IPS-20b (cell line): ENCODE data around the gene TFCP2L1.
"Not testable (repeated sequence)": the region's sequence is repeated elsewhere in the genome, so short reads cannot be mapped to it uniquely, and the experiment has no call there.

ENCODE experiments used
- H3K27ac ChIP-seq: one replicate; pipeline ENCODE4 v1.5.1; 2013; ENCODE audit warnings: low read length
- H3K27me3 ChIP-seq: 2 replicates; pipeline ENCODE4 v1.6.1; 2013; ENCODE audit warnings: mild to moderate bottlenecking, low read length, inconsistent platforms; ENCODE audit not compliant: insufficient read depth
- H3K36me3 ChIP-seq: 2 replicates; pipeline ENCODE4 v1.6.1; 2013; ENCODE audit warnings: low read depth, mild to moderate bottlenecking, inconsistent platforms, low read length, moderate library complexity; ENCODE audit not compliant: insufficient read depth
- H3K4me1 ChIP-seq: 2 replicates; pipeline ENCODE4 v1.6.1; 2013; ENCODE audit warnings: mild to moderate bottlenecking, control low read depth, inconsistent platforms, low read length, moderate library complexity; ENCODE audit not compliant: insufficient read depth
- H3K4me3 ChIP-seq: 2 replicates; pipeline ENCODE4 v1.5.1; 2013; ENCODE audit warnings: mild to moderate bottlenecking, low read length, inconsistent platforms
- H3K9ac ChIP-seq: 2 replicates; pipeline ENCODE4 v1.6.1; 2013; ENCODE audit warnings: low read depth, mild to moderate bottlenecking, inconsistent platforms, low read length, moderate library complexity
- H3K9me3 ChIP-seq: 2 replicates; pipeline ENCODE4 v1.6.1; 2013; ENCODE audit warnings: mild to moderate bottlenecking, low read depth, low read length, inconsistent platforms; ENCODE audit not compliant: insufficient read depth

Gene TFCP2L1

GRCh38 chr2:121282800-121283385 is 2.1 kb downstream of the TFCP2L1 start:
- Histone ChIP-seq H3K9ac (no peak overlapping the region), H3K27ac (no peak overlapping the region), H3K27me3 (peaks cover 61% of the 10 kb centered on the region)

GRCh38 chr2:121281694-121282093 is 3.3 kb downstream of the TFCP2L1 start:
- H3K9me3 ChIP-seq, result no peaks in the 10 kb centered on the region
- no peak overlapping the region for H3K27ac ChIP-seq

More at GRCh38 chr2:121282800-121283385, 2.1 kb downstream of the TFCP2L1 start:
- Histone ChIP-seq H3K36me3 (no peaks in the 10 kb centered on the region), H3K9me3 (no peaks in the 10 kb centered on the region), H3K4me1 (no peaks in the 10 kb centered on the region), H3K4me3 (no peak overlapping the region)

GRCh38 chr2:121281107-121281506 is 3.9 kb downstream of the TFCP2L1 start:
- H3K27ac ChIP-seq, result no peak overlapping the region
- no peaks in the 10 kb centered on the region for H3K9me3 ChIP-seq
- H3K4me1 ChIP-seq, result no peaks in the 10 kb centered on the region
- H3K9ac ChIP-seq, result no peak overlapping the region
- no peak overlapping the region for H3K4me3 ChIP-seq
- H3K36me3 ChIP-seq, result no peaks in the 10 kb centered on the region
- H3K27me3 ChIP-seq, result peaks cover 49% of the 10 kb centered on the region

More at GRCh38 chr2:121281694-121282093, 3.3 kb downstream of the TFCP2L1 start:
- Histone ChIP-seq H3K4me3 (no peak overlapping the region), H3K27me3 (peaks cover 55% of the 10 kb centered on the region), H3K36me3 (no peaks in the 10 kb centered on the region), H3K4me1 (no peaks in the 10 kb centered on the region), H3K9ac (no peak overlapping the region)

- Histone ChIP-seq H3K36me3 (no peaks in the 10 kb centered on the region), H3K9ac (no peak overlapping the region), H3K27ac (no peak overlapping the region), H3K4me3 (no peak overlapping the region), H3K4me1 (no peaks in the 10 kb centered on the region), H3K9me3 (no peaks in the 10 kb centered on the region), H3K27me3 (peaks cover 34% of the 10 kb centered on the region)
Observed at GRCh38 chr2:121279476-121280220, 5.4 kb downstream of the TFCP2L1 start.

- H3K27me3 ChIP-seq, result peaks cover 12% of the 10 kb centered on the region
- no peaks in the 10 kb centered on the region for H3K4me1 ChIP-seq
- no peak overlapping the region for H3K9ac ChIP-seq
- no peak overlapping the region for H3K4me3 ChIP-seq
- H3K9me3 ChIP-seq, result no peaks in the 10 kb centered on the region
- no peaks in the 10 kb centered on the region for H3K36me3 ChIP-seq
- H3K27ac ChIP-seq, result no peak overlapping the region
Observed at GRCh38 chr2:121276341-121276740, 8.7 kb downstream of the TFCP2L1 start.

- Histone ChIP-seq H3K36me3 (no peaks in the 10 kb centered on the region), H3K9ac (no peak overlapping the region), H3K4me1 (no peaks in the 10 kb centered on the region), H3K4me3 (no peak overlapping the region), H3K27ac (no peak overlapping the region), H3K9me3 (no peaks in the 10 kb centered on the region), H3K27me3 (peaks cover 5% of the 10 kb centered on the region; the same call in 1 of the 2 replicates)
Observed at GRCh38 chr2:121273116-121273515, 11.9 kb downstream of the TFCP2L1 start.

- H3K9me3 ChIP-seq, result no peaks in the 10 kb centered on the region
- no peak overlapping the region for H3K4me3 ChIP-seq
- H3K36me3 ChIP-seq, result no peaks in the 10 kb centered on the region
- H3K27ac ChIP-seq, result no peak overlapping the region
- peaks cover 5% of the 10 kb centered on the region; the same call in 1 of the 2 replicates for H3K27me3 ChIP-seq
- H3K4me1 ChIP-seq, result no peaks in the 10 kb centered on the region
- H3K9ac ChIP-seq, result no peak overlapping the region
Observed at GRCh38 chr2:121272596-121272995, 12.4 kb downstream of the TFCP2L1 start.

GRCh38 chr2:121269436-121269835 is 15.6 kb downstream of the TFCP2L1 start:
- not testable (repeated sequence) for H3K27me3 ChIP-seq, H3K4me3 ChIP-seq, H3K27ac ChIP-seq, H3K9ac ChIP-seq, H3K9me3 ChIP-seq, H3K36me3 ChIP-seq, H3K4me1 ChIP-seq

GRCh38 chr2:121266543-121267106 is 18.4 kb downstream of the TFCP2L1 start:
- Histone ChIP-seq H3K9ac (no peak overlapping the region), H3K36me3 (no peaks in the 10 kb centered on the region), H3K9me3 (no peaks in the 10 kb centered on the region), H3K4me1 (no peaks in the 10 kb centered on the region), H3K27me3 (peaks cover 1% of the 10 kb centered on the region; the same call in 1 of the 2 replicates), H3K4me3 (no peak overlapping the region), H3K27ac (no peak overlapping the region)

GRCh38 chr2:121263996-121264715 is 20.8 kb downstream of the TFCP2L1 start:
- no peaks in the 10 kb centered on the region for H3K4me1 ChIP-seq
- no peak overlapping the region for H3K27ac ChIP-seq
- H3K9ac ChIP-seq, result no peak overlapping the region
- H3K36me3 ChIP-seq, result no peaks in the 10 kb centered on the region
- no peaks in the 10 kb centered on the region for H3K9me3 ChIP-seq
- H3K4me3 ChIP-seq, result no peak overlapping the region
- H3K27me3 ChIP-seq, result no peaks in the 10 kb centered on the region

- H3K36me3 ChIP-seq, result no peaks in the 10 kb centered on the region
- H3K9ac ChIP-seq, result no peak overlapping the region; the same call in 1 of the 2 replicates
- no peaks in the 10 kb centered on the region; the same call in 1 of the 2 replicates for H3K4me1 ChIP-seq
- no peak overlapping the region for H3K4me3 ChIP-seq
- no peak overlapping the region for H3K27ac ChIP-seq
- no peaks in the 10 kb centered on the region for H3K27me3 ChIP-seq
- no peaks in the 10 kb centered on the region for H3K9me3 ChIP-seq
Observed at GRCh38 chr2:121260370-121261154, 24.4 kb downstream of the TFCP2L1 start.
